GM19193 (cell line): ENCODE results near the gene SGCD.

Experiments used
- POLR2A ChIP-seq: IDR thresholded peaks from 4 replicates; pipeline ENCODE4 v1.6.1; 2011; ENCODE audit not compliant: insufficient read depth, insufficient read length; ENCODE audit errors: extremely low read depth

The SGCD gene

GRCh38 chr5:156621719-156622118 lies 294.8 kb downstream of the SGCD start:
- TF ChIP-seq POLR2A, result no peak

- TF ChIP-seq POLR2A, result no peak
Measured at GRCh38 chr5:156623381-156624040, 296.5 kb downstream of the SGCD start.

DNA sequence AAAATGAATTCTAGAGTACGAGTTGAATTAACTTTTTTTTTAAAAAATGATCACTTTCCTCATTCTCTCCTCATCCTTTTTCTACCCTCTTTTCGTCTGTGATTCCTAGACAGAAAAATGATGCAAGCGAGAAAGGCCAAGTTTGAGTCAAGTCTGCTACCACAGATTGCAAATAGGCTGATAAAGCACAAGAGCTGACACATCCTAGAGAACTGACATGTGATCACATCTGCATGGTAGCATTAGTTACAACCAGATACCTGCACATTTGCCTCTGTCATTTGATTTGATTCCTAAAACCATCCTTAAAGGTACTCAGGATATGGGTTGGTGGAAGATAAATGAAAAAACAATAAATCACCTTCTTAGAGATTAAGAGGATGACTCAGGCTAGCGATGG lies 297.7 kb downstream of the SGCD start:
- TF ChIP-seq POLR2A, result no peak

- no peak for TF ChIP-seq POLR2A
Measured at GRCh38 chr5:156628421-156628820, 301.5 kb downstream of the SGCD start.

DNA sequence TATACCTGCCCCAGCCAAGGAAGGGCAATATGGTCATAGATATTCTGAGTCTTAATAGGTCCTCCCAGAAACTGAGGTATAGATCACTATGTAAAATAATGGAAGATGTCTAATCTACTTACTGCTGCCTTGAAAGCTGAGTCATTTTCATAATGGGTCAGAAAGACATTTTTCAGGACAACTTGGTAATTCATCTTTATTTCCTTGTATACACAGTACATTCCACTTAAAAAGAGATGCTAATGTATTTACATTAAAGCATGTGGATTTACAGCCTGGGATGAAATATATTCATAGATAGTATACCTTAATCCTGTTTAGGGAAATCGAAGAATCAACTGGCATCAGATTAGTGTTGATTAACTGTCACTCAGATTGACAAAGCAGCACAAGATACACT lies 304.0 kb downstream of the SGCD start:
- TF ChIP-seq POLR2A, result no peak

GRCh38 chr5:156634301-156634700 lies 307.3 kb downstream of the SGCD start:
- no peak for TF ChIP-seq POLR2A

DNA sequence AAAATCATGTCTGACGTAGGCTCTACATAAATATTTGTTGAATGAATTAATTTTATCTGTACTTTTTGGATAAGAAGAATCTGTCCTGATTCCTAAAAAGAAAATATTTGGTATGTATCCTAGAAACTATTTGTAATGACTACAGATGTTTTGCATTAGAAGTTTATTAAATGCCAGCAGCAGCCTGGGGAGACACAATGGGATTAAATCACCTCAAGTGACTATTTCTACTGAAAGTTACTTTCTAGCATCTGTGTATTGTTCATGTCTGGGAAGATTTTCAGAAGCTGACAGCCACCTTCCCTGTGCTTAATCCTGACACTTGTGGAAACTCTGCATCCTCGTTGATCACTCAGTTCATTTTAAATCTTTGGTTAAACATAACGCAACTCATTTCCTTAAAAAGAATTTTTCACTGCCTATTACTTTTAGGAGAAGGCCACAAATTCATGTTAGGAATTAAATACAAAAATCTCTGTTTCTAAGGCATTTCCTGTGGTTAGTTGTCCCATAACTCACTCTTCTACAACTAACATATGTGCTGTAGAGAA lies 313.8 kb downstream of the SGCD start:
- TF ChIP-seq POLR2A, result no peak

DNA sequence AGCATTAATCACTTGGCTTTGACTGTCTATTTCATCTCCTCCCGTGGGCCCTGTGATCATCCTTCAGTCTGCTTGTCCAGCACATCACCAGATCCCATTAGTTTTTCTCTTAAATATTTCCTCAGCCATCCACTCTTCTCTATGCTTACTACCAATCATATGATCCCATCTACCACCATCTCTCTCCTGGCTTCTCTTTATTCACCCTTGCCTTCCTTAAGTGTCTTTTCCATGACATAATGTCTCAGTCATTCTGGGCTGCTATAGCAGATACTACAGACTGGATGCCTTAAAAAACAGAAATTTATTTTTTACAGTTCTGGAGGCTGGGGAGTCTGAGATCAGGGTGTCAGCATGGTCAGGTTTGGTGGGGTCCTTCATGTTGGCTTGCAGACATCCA lies 314.7 kb downstream of the SGCD start:
- no peak for TF ChIP-seq POLR2A

GRCh38 chr5:156647034-156647451 lies 320.1 kb downstream of the SGCD start:
- no peak for TF ChIP-seq POLR2A

- no peak for TF ChIP-seq POLR2A
Measured at GRCh38 chr5:156654444-156654843, 327.5 kb downstream of the SGCD start.

DNA sequence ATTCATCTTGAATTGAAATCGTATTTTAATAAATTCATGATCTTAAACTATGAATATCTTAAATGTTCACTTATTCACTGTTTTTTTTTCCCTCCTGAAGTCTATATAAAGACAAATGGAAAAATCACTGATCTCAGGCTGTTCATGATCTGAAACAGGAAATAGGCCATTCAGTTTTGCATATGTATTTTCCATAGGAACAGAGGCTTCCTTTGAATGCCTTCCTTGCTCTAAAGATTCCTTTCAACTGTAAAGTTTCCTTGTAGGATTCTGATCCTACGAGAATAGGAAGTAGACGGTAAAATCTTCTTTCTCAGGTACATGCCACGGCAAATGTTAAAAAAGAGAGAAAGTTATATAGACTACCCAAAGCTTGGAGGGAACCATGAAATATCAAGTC lies 328.8 kb downstream of the SGCD start:
- no peak for TF ChIP-seq POLR2A

GRCh38 chr5:156667616-156668015 lies 340.7 kb downstream of the SGCD start:
- no peak for TF ChIP-seq POLR2A

DNA sequence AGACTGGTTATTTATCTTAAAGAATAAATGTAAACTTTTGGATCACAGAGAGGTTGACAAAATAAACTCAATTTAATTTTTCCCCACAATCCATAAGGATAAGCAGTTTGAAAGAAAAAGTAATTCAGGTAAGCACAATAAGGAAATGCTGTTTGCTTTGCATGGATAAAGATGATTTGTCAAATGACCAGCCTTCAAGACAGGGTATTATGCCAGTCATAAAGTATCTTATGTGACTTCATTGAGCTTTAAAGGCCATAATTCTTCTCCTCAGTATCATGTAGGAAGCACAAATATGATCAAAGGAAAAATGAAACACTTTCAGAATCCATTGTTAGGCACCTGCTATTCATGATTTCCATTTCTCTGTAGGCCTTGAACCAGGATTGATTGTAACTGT lies 342.5 kb downstream of the SGCD start:
- TF ChIP-seq POLR2A, result no peak

DNA sequence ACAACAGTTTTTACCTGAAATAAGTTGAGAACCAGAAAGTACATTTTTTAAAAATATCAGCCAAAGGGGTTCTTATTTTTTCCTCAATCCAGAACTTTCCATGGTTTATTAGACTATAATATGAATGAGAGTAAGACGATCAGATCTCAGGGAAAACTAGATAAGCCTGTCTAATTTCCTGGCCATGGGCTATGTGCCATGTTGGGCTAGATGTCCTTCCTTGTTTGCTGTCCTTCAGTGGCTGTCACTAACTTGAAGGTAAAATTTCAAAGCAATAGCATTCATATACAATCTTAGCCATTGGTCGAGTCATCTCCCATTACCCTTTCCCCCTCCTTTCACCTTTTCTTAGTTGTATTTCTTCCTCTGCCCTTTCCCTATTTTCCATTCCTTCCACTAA lies 343.7 kb downstream of the SGCD start:
- TF ChIP-seq POLR2A, result no peak

DNA sequence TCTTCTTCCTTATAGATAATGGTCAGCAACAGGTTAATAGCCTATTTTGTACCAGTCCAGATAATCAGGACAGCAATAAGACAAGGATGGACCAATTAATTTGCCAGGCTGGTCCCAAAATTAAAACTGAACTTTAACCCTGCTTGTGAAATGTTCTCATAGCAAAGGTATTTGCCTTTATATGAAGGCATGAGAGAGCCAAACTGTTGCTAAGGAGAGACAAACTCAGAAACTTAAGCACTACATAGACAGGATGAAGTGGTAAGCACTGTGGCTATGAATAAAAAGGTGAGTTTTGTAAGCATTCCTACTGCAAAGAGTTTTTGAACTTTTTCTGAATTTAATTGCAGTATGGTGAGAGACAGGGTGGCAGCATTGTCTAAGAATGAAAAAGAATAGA lies 348.4 kb downstream of the SGCD start:
- TF ChIP-seq POLR2A, result no peak

DNA sequence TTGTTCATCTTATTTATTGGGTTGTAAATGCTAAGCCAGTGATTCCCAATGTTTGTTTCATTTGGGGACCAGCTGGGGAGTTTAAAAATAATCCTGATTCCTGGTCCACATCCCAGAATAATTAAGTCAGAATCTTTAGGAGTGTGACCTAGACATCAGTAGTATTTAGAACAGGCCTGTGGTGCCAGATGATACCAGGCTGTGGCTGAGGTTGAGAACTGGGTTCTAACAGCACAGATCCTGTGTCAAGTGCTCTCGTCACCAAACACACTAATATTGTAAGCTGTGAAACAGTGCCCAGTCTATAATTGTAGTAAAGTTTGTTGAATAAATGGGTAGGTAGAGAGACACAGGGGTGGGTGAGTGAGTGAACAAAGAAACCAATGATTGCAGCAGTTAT lies 351.0 kb downstream of the SGCD start:
- TF ChIP-seq POLR2A, result no peak

GRCh38 chr5:156678484-156678883 lies 351.5 kb downstream of the SGCD start:
- TF ChIP-seq POLR2A, result no peak
